Measurements from ENCODE around the gene THBS2.

The THBS2 gene

DNA sequence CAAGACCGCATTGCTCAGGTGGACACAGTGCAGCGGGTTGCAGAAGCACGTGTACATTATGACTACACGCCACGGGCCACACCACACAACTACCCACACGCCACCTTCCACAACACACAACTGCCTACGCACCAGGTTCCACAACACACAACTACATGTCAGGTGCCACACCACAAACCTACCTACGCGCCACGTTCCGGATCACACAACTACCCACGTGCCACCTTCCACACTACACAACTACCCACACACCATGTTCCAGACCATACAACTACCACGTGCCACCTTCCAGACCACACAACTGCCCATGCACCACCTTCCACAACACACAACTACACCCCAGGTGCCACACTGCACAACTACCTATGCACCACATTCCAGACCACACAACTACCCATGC is 20.5 kb downstream of the THBS2 start:
- Histone ChIP-seq H3K36me3 (ENCODE audit: insufficient read depth) (no peaks in the 10 kb centered on the region), H3K9ac (no peak overlapping the region), H3K27ac (no peak overlapping the region), H3K4me2 (no peak overlapping the region), H3K4me3 (IDR thresholded peaks at IDR 0.05; ENCODE audit: insufficient read depth, low read depth, low read length) (no peak overlapping the region), H3K79me2 (ENCODE audit: insufficient read depth, low read depth) (no peaks in the 10 kb centered on the region), H2AFZ (ENCODE audit: low read depth) (no peak overlapping the region), H3K4me1 (ENCODE audit: low read depth, poor library complexity, severe bottlenecking) (no peaks in the 10 kb centered on the region), H3K27me3 (ENCODE audit: insufficient read depth, low read depth) (no peaks in the 10 kb centered on the region), H4K20me1 (ENCODE audit: insufficient read depth) (no peaks in the 10 kb centered on the region)
- TF ChIP-seq, protein P1, sequence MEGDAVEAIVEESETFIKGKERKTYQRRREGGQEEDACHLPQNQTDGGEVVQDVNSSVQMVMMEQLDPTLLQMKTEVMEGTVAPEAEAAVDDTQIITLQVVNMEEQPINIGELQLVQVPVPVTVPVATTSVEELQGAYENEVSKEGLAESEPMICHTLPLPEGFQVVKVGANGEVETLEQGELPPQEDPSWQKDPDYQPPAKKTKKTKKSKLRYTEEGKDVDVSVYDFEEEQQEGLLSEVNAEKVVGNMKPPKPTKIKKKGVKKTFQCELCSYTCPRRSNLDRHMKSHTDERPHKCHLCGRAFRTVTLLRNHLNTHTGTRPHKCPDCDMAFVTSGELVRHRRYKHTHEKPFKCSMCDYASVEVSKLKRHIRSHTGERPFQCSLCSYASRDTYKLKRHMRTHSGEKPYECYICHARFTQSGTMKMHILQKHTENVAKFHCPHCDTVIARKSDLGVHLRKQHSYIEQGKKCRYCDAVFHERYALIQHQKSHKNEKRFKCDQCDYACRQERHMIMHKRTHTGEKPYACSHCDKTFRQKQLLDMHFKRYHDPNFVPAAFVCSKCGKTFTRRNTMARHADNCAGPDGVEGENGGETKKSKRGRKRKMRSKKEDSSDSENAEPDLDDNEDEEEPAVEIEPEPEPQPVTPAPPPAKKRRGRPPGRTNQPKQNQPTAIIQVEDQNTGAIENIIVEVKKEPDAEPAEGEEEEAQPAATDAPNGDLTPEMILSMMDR (conservative IDR thresholded peaks at IDR 0.05; ENCODE audit: low read depth, low read length) = no peak

DNA sequence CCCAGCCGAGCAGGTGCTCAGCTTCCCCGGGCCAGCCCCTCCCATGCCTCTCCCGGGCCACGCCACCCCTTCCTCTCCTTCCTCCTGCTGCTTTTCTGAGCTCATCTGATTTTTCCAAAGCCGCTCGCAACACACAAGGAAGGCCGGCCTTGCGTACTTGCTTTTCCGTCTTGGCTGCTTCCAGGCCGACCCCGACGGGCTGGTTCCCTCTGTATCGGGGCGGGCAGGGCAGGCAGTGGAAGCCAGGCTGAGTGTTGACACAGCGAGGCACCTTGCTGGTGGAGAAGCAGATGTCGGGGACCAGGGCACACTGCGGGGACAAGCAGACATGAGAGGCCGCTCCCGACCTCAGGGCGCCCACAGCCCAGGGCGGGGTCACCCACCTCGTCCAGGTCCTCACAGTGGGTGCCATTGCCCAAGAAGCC is 21.1 kb downstream of the THBS2 start:
- no peak overlapping the region for H3K4me2 ChIP-seq
- no peak overlapping the region for H3K27ac ChIP-seq
- H2AFZ ChIP-seq (ENCODE audit: low read depth) = no peak overlapping the region
- no peaks in the 10 kb centered on the region for H3K79me2 ChIP-seq (ENCODE audit: insufficient read depth, low read depth)
- H3K4me1 ChIP-seq (ENCODE audit: low read depth, poor library complexity, severe bottlenecking) = no peaks in the 10 kb centered on the region
- no peaks in the 10 kb centered on the region for H3K27me3 ChIP-seq (ENCODE audit: insufficient read depth, low read depth)
- H4K20me1 ChIP-seq (ENCODE audit: insufficient read depth) = no peaks in the 10 kb centered on the region
- H3K36me3 ChIP-seq (ENCODE audit: insufficient read depth) = no peaks in the 10 kb centered on the region
- no peak overlapping the region for H3K4me3 ChIP-seq (IDR thresholded peaks at IDR 0.05; ENCODE audit: insufficient read depth, low read depth, low read length)
- H3K9ac ChIP-seq = no peak overlapping the region
- TF ChIP-seq, protein P1 (conservative IDR thresholded peaks at IDR 0.05; ENCODE audit: low read depth, low read length) = no peak

DNA sequence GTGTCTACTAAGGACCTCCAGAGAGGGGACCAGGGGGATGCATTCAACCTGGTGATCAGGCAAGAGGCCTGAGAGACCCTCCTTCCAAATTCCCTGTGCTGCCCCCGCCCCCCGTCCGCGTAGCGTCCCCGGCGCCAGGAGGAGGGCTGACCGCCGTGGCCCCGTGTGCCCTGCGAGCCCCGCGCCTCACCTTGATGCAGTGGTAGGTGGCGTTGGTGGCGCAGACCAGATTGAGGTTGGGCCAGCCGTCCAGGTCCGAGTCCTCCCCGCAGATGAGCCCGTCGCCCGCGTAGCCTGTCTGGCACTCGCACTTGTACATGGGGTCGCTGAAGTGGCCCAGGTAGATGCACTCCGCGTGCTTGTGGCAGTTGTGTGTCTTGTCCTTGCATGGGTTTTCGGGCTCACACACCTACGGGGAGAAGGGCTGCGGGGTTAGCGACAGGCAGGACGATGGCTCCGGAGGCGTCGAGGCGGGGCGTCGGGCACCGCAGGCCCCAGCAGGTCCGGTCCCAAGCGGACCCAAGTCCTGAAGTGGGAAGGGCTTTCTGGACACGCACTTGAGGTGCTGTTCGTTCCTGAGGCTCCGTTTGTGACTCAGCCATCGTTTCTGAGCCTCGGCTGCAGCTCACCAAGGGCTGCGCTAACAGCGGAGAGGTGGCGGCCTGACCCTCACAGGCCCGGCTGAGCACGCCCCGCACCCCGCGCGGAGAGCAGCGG is 21.7 kb downstream of the THBS2 start:
- H3K9ac ChIP-seq = no peak overlapping the region
- no peaks in the 10 kb centered on the region for H4K20me1 ChIP-seq (ENCODE audit: insufficient read depth)
- H3K4me1 ChIP-seq (ENCODE audit: low read depth, poor library complexity, severe bottlenecking) = no peaks in the 10 kb centered on the region
- H3K4me2 ChIP-seq = no peak overlapping the region
- H2AFZ ChIP-seq (ENCODE audit: low read depth) = no peak overlapping the region
- H3K27me3 ChIP-seq (ENCODE audit: insufficient read depth, low read depth) = no peaks in the 10 kb centered on the region
- no peaks in the 10 kb centered on the region for H3K79me2 ChIP-seq (ENCODE audit: insufficient read depth, low read depth)
- H3K27ac ChIP-seq = no peak overlapping the region
- no peaks in the 10 kb centered on the region for H3K36me3 ChIP-seq (ENCODE audit: insufficient read depth)
- no peak overlapping the region for H3K4me3 ChIP-seq (IDR thresholded peaks at IDR 0.05; ENCODE audit: insufficient read depth, low read depth, low read length)
- TF ChIP-seq, protein P1 (conservative IDR thresholded peaks at IDR 0.05; ENCODE audit: low read depth, low read length) = no peak

DNA sequence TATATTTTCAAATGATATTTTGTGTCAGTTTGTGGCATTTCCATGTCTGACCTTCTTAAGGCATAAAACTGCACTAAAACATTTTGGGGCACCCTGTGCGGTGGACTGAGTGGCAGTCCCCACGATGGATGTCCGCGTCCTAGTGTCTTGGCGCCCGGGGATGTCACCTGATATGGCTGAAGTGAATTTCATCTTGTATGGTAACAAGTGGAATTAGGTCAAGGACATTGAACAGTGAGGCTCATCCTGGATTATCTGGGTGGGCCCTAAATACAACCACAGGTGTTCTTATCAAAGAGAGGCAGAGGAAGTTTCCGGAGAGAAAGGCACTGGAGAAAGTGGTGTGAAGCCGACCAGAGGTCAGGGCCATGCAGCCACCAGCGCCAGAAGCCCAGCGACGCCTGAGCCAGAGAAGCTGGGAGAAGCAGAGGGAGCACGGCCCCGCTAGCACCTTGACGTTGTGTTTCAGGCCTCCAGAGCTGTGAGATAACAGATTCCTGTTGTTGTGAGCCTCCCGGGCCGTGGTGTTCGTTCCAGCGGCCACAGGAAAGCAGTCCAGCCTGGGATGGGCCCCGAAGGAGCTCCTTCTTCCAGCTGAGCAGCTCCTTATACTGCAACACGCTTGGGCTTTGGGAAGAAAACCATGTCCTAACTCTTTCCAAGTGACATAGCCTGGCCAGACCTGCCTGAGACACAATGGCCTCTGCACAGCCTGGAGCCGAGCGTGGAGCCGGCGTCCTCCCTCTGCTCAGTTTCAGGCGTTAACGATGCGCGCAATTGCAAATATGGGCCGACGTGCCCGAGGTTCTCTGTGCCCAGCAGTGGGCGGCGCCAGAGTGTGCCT is 22.5 kb downstream of the THBS2 start:
- H3K4me3 ChIP-seq (IDR thresholded peaks at IDR 0.05; ENCODE audit: insufficient read depth, low read depth, low read length) = no peak overlapping the region
- TF ChIP-seq, protein P1 (conservative IDR thresholded peaks at IDR 0.05; ENCODE audit: low read depth, low read length) = no peak
- H2AFZ ChIP-seq (ENCODE audit: low read depth) = no peak overlapping the region
- no peaks in the 10 kb centered on the region for H4K20me1 ChIP-seq (ENCODE audit: insufficient read depth)
- H3K79me2 ChIP-seq (ENCODE audit: insufficient read depth, low read depth) = no peaks in the 10 kb centered on the region
- no peaks in the 10 kb centered on the region for H3K36me3 ChIP-seq (ENCODE audit: insufficient read depth)
- H3K27me3 ChIP-seq (ENCODE audit: insufficient read depth, low read depth) = no peaks in the 10 kb centered on the region
- H3K9ac ChIP-seq = no peak overlapping the region
- H3K4me1 ChIP-seq (ENCODE audit: low read depth, poor library complexity, severe bottlenecking) = no peaks in the 10 kb centered on the region
- H3K27ac ChIP-seq = no peak overlapping the region
- H3K4me2 ChIP-seq = no peak overlapping the region
